Keratinocyte (primary cell): Measurements from ENCODE around the gene ZSCAN5B. TPM values are rescaled to one million over a fixed set of nuclear protein-coding genes. Genes with fewer than 3 reads are reported as not detected.
A peak's percentile ranks its signal among the peaks of the same experiment; 100 is the strongest.
"Not testable (repeated sequence)": the region's sequence is repeated elsewhere in the genome, so short reads cannot be mapped to it uniquely, and the experiment has no call there.

ENCODE experiments used
- DNase-seq: peaks from one replicate; pipeline ENCODE4 v3.0.0-alpha.2; 2011; ENCODE audit warnings: low read depth, missing footprints, low spot score
- FAIRE-seq: peaks from 2 replicates; lab custom pipeline; 2011; peaks lifted over from hg19 to GRCh38; lab: Jason Lieb, UNC
- H2AFZ ChIP-seq: 2 replicates; pipeline ENCODE4 v1.6.0; 2012; ENCODE audit warnings: low read length, control low read depth, inconsistent platforms; ENCODE audit not compliant: control insufficient read depth
- H3K27ac ChIP-seq: 2 replicates; pipeline ENCODE4 v1.5.1; 2011; ENCODE audit warnings: low read length; ENCODE audit not compliant: control insufficient read depth, insufficient read depth
- H3K27me3 ChIP-seq: 3 replicates; pipeline ENCODE4 v1.6.0; 2011; ENCODE audit warnings: low read length; ENCODE audit not compliant: control insufficient read depth, insufficient read depth; ENCODE audit errors: extremely low read depth
- H3K36me3 ChIP-seq, 2 experiments: 2 replicates in 1 of 2; 3 replicates in 1 of 2; pipeline ENCODE4 v1.5.1; 2011; ENCODE audit warnings: low read length in 2 of 2, mild to moderate bottlenecking in 1 of 2; ENCODE audit not compliant: control insufficient read depth in 2 of 2, insufficient read depth in 2 of 2; ENCODE audit errors: extremely low read depth in 1 of 2
- H3K4me1 ChIP-seq: 3 replicates; pipeline ENCODE4 v1.5.1; 2011; ENCODE audit warnings: low read length; ENCODE audit not compliant: control insufficient read depth, insufficient read depth; ENCODE audit errors: extremely low read depth
- H3K4me2 ChIP-seq: 3 replicates; pipeline ENCODE4 v1.6.0; 2011; ENCODE audit warnings: low read depth, low read length; ENCODE audit not compliant: control insufficient read depth, insufficient read depth; ENCODE audit errors: extremely low read depth
- H3K4me3 ChIP-seq, 3 experiments: fragments of 200-600 bp in 1 of 3; sonication (generic) in 1 of 3; 2 replicates in 2 of 3; 3 replicates in 1 of 3; pipeline ENCODE4 v1.5.1; 2011 to 2016; ENCODE audit warnings: low read length in 3 of 3, mild to moderate bottlenecking in 3 of 3, control low read depth in 2 of 3, inconsistent platforms in 1 of 3, low read depth in 1 of 3, mixed read lengths in 1 of 3, mixed run types in 1 of 3, moderate library complexity in 1 of 3; ENCODE audit not compliant: control insufficient read depth in 2 of 3, insufficient read depth in 2 of 3; ENCODE audit errors: extremely low read depth in 1 of 3
- H3K79me2 ChIP-seq: 2 replicates; pipeline ENCODE4 v1.6.0; 2012; ENCODE audit warnings: low read length; ENCODE audit not compliant: control insufficient read depth, insufficient read depth
- H3K9ac ChIP-seq: 3 replicates; pipeline ENCODE4 v1.6.0; 2011; ENCODE audit warnings: low read length; ENCODE audit not compliant: control insufficient read depth, insufficient read depth; ENCODE audit errors: extremely low read depth
- H3K9me1 ChIP-seq: 3 replicates; pipeline ENCODE4 v1.6.0; 2011; ENCODE audit warnings: low read length; ENCODE audit not compliant: control insufficient read depth, insufficient read depth; ENCODE audit errors: extremely low read depth
- H3K9me3 ChIP-seq: 2 replicates; pipeline ENCODE4 v1.5.1; 2012; ENCODE audit warnings: low read depth, low read length; ENCODE audit not compliant: control insufficient read depth
- H4K20me1 ChIP-seq: 3 replicates; pipeline ENCODE4 v1.6.0; 2011; ENCODE audit warnings: low read length; ENCODE audit not compliant: control insufficient read depth, insufficient read depth; ENCODE audit errors: extremely low read depth
- CTCF ChIP-seq, 3 experiments: IDR thresholded peaks in 1 of 3; conservative IDR thresholded peaks in 1 of 3; optimal IDR thresholded peaks in 1 of 3; 2 replicates in 2 of 3; 3 replicates in 1 of 3; pipeline versions ENCODE3 to v1.5.1; 2011; ENCODE audit warnings: low read length in 3 of 3, mild to moderate bottlenecking in 3 of 3, moderate library complexity in 2 of 3, control low read depth in 1 of 3, inconsistent platforms in 1 of 3; ENCODE audit not compliant: insufficient read depth in 2 of 3; ENCODE audit errors: extremely low read depth in 1 of 3
- EZH2 ChIP-seq: IDR thresholded peaks from one replicate; pipeline ENCODE4 v1.6.1; 2012; ENCODE audit warnings: inconsistent platforms, mild to moderate bottlenecking, low read length, moderate library complexity
- dilution Hi-C: fragments of 300-500 bp; cut with MboI; formaldehyde crosslinking; loops from one replicate; pipeline ENCODE4 v1.7.0; 2020; ENCODE audit warnings: low sequenced_read_pairs; ENCODE audit not compliant: extremely low pct_ligation_motif_present
- polyA plus RNA-seq, 5 experiments: library from polyadenylated mRNA; depleted of rRNA in 3 of 5; stranded (reverse) in 3 of 5; stranded (forward) in 1 of 5; unstranded in 1 of 5; fragments of >200 nt; gene quantifications; 1 replicate in 1 of 5; 2 replicates in 3 of 5; 3 replicates in 1 of 5; pipeline versions ENCODE4 v1.2.1 to v1.2.3, GENCODE V29; 2011 to 2012; ENCODE audit warnings: missing spikeins in 2 of 5, low read depth in 1 of 5, low replicate concordance in 1 of 5

ZSCAN5B gene
- polyA plus RNA-seq, 1 donor (not counting 4 experiments of a cell fraction or from before 2014, with no cell fraction given): not detected

- no peaks in the 10 kb centered on the region for H4K20me1 ChIP-seq
- H3K4me1 ChIP-seq: peaks cover 5% of the 10 kb centered on the region
- no peak for FAIRE-seq
- no peak overlapping the region for H3K9ac ChIP-seq
- H3K27ac ChIP-seq: no peak overlapping the region
- H3K36me3 ChIP-seq: no peaks in the 10 kb centered on the region
- no peak for DNase-seq
- H3K9me1 ChIP-seq: no peaks in the 10 kb centered on the region
- no peaks in the 10 kb centered on the region for H3K27me3 ChIP-seq
- no peaks in the 10 kb centered on the region for H3K79me2 ChIP-seq
- TF ChIP-seq EZH2: no peak
- peak in 1 of 3 experiments; percentile 15 for TF ChIP-seq CTCF (optimal IDR thresholded peaks at IDR 0.05 in 1 of 3, IDR thresholded peaks at IDR 0.05 in 1 of 3, conservative IDR thresholded peaks at IDR 0.05 in 1 of 3; ENCODE audit: extremely low read depth in 1 of 3, insufficient read depth in 2 of 3, low read length in 3 of 3)
- H3K4me2 ChIP-seq: no peak overlapping the region
- dilution Hi-C loops: no loop called here
- H2AFZ ChIP-seq: no peak overlapping the region
- H3K9me3 ChIP-seq: no peaks in the 10 kb centered on the region
- no peak overlapping the region for H3K4me3 ChIP-seq
Observed at GRCh38 chr19:56221851-56222250, 24.3 kb upstream of the ZSCAN5B start.

- H3K4me3 ChIP-seq, H4K20me1 ChIP-seq, H3K36me3 ChIP-seq, H3K27me3 ChIP-seq, H3K9me3 ChIP-seq, H3K9me1 ChIP-seq, FAIRE-seq, H2AFZ ChIP-seq, H3K4me2 ChIP-seq, H3K9ac ChIP-seq, DNase-seq, H3K4me1 ChIP-seq, dilution Hi-C loops, H3K27ac ChIP-seq, H3K79me2 ChIP-seq: not testable (repeated sequence)
- peak; percentile 14 to 36 (median 25) for TF ChIP-seq CTCF (optimal IDR thresholded peaks at IDR 0.05 in 1 of 3, IDR thresholded peaks at IDR 0.05 in 1 of 3, conservative IDR thresholded peaks at IDR 0.05 in 1 of 3; ENCODE audit: extremely low read depth in 1 of 3, insufficient read depth in 2 of 3, low read length in 3 of 3)
Observed at GRCh38 chr19:56221442-56221841, 23.9 kb upstream of the ZSCAN5B start.
